CD4-positive, alpha-beta T cell (primary cell): ENCODE data around the gene TUT7. TPM values are rescaled to one million over a fixed set of nuclear protein-coding genes. Genes with fewer than 3 reads are reported as not detected.

Experiments
- ATAC-seq: fragments of 200-7000 bp; cut with Tn5 transposase; one replicate; pipeline ENCODE4 v1.10.0; 2022; ENCODE audit warnings: mild to moderate bottlenecking; ENCODE audit not compliant: poor library complexity
- CTCF ChIA-PET: fragments of 350-600 bp; sonication (Branson Sonifier 250); formaldehyde crosslinking; loops from one replicate; lab custom pipeline; 2021; ENCODE audit warnings: antibody characterized with exemption, inconsistent platforms; lab: Charles Lee
- POLR2A ChIA-PET: fragments of 350-600 bp; sonication (Branson Sonifier 250); formaldehyde crosslinking; loops from one replicate; lab custom pipeline; 2021; ENCODE audit warnings: antibody characterized with exemption, inconsistent platforms; lab: Charles Lee
- DNase-seq, 14 experiments: peaks; one replicate each; pipeline ENCODE4 v3.0.0-alpha.2; 2013 to 2020; ENCODE audit warnings: mixed read lengths in 2 of 14
- H3K27ac ChIP-seq, 2 donors: one replicate each; pipeline versions ENCODE4 v1.5.1 to v1.7.0; 2013; ENCODE audit warnings: low read length in 2 of 2, low read depth in 1 of 2, mild to moderate bottlenecking in 1 of 2
- H3K27me3 ChIP-seq, 2 experiments: 1 replicate in 1 of 2; 2 replicates in 1 of 2; pipeline versions ENCODE4 v1.6.1 to v1.7.0; 2013; ENCODE audit warnings: low read length in 2 of 2, control low read depth in 1 of 2, mild to moderate bottlenecking in 1 of 2, moderate library complexity in 1 of 2; ENCODE audit not compliant: insufficient read depth in 2 of 2, control insufficient read depth in 1 of 2
- H3K36me3 ChIP-seq: one replicate; pipeline ENCODE4 v1.6.1; 2013; ENCODE audit warnings: low read length, control low read depth; ENCODE audit not compliant: insufficient read depth
- H3K4me1 ChIP-seq: one replicate; pipeline ENCODE4 v1.6.1; 2013; ENCODE audit warnings: low read length, control low read depth; ENCODE audit not compliant: insufficient read depth
- H3K4me3 ChIP-seq: one replicate; pipeline ENCODE4 v1.5.1; 2013; ENCODE audit warnings: mild to moderate bottlenecking, low read length, moderate library complexity
- H3K9me3 ChIP-seq, 2 experiments: 1 replicate in 1 of 2; 2 replicates in 1 of 2; pipeline versions ENCODE4 v1.6.1 to v1.7.0; 2013; ENCODE audit warnings: low read length in 2 of 2, mild to moderate bottlenecking in 2 of 2, control low read depth in 1 of 2, moderate library complexity in 1 of 2; ENCODE audit not compliant: control insufficient read depth in 1 of 2, insufficient read depth in 1 of 2
- H3K27ac Mint-ChIP-seq: one replicate; pipeline ENCODE4 v1.8.0; 2020; ENCODE audit warnings: mixed read lengths
- H3K27me3 Mint-ChIP-seq: one replicate; pipeline ENCODE4 v1.8.0; 2021; ENCODE audit warnings: mixed read lengths
- H3K36me3 Mint-ChIP-seq: one replicate; pipeline ENCODE4 v1.8.0; 2021; ENCODE audit warnings: low read depth, mixed read lengths
- H3K4me1 Mint-ChIP-seq: one replicate; pipeline ENCODE4 v1.8.0; 2021; ENCODE audit warnings: low read depth, mixed read lengths
- H3K4me3 Mint-ChIP-seq: one replicate; pipeline ENCODE4 v1.8.0; 2020; ENCODE audit warnings: mild to moderate bottlenecking, mixed read lengths
- H3K9me3 Mint-ChIP-seq: one replicate; pipeline ENCODE4 v1.8.0; 2020; ENCODE audit warnings: mixed read lengths
- intact Hi-C, 2 experiments: fragments of 100-400 bp; cut with DNase I in 1 of 2; cut with micrococcal nuclease in 1 of 2; formaldehyde crosslinking; loops; one replicate each; pipeline versions ENCODE4 v1.15.1 to v1.9.0; 2023 to 2025; cut with DNase I, micrococcal nuclease
- total RNA-seq, 174 experiments: library from RNA in 2 of 174; stranded (reverse) in 2 of 174; gene quantifications; one replicate each; pipeline ENCODE4 v1.2.3 and lab custom pipeline; 2021 to 2026
- TF ChIP-seq, protein P1 (sequence below): fragments of 200-600 bp; IDR thresholded peaks from one replicate; pipeline ENCODE4 v1.8.0; 2022; ENCODE audit warnings: antibody characterized with exemption, mild to moderate bottlenecking

Gene TUT7
- total RNA-seq, 2 experiments from 2014 or later, result 51.9 to 53.8 TPM

DNA sequence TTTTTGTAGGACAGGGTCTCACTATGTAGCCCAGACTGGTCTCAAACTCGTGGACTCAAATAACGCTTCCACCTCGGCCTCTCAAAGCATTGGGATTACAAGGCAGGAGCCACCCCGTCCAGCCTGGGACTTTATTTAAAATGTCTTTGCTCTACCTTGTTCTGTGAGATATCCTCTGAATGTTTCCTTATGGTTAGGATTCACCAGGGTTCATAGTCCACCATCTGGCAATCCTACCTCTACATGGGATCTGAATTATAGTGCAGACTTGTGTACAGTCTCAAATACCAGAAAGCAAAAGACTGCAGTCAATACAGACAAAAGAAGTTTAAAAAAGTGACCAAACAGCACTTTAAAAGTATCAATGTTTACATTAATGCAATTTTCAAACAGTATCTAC is 82.0 kb downstream of the TUT7 start:
- ChIA-PET CTCF (no interaction called here), POLR2A (no interaction called here)
- Histone ChIP-seq H3K27me3 (no peaks in the 10 kb centered on the region), H3K9me3 (no peaks in the 10 kb centered on the region), H3K4me3 (no peak overlapping the region), H3K4me1 (peaks cover 5% of the 10 kb centered on the region), H3K27ac (no peak overlapping the region), H3K36me3 (peaks cover 30% of the 10 kb centered on the region)
- TF ChIP-seq, protein P1, sequence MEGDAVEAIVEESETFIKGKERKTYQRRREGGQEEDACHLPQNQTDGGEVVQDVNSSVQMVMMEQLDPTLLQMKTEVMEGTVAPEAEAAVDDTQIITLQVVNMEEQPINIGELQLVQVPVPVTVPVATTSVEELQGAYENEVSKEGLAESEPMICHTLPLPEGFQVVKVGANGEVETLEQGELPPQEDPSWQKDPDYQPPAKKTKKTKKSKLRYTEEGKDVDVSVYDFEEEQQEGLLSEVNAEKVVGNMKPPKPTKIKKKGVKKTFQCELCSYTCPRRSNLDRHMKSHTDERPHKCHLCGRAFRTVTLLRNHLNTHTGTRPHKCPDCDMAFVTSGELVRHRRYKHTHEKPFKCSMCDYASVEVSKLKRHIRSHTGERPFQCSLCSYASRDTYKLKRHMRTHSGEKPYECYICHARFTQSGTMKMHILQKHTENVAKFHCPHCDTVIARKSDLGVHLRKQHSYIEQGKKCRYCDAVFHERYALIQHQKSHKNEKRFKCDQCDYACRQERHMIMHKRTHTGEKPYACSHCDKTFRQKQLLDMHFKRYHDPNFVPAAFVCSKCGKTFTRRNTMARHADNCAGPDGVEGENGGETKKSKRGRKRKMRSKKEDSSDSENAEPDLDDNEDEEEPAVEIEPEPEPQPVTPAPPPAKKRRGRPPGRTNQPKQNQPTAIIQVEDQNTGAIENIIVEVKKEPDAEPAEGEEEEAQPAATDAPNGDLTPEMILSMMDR, result no peak
- Mint-ChIP-seq H3K4me3 (no peak overlapping the region), H3K27ac (no peak overlapping the region), H3K27me3 (no peaks in the 10 kb centered on the region), H3K36me3 (peaks cover 60% of the 10 kb centered on the region), H3K9me3 (no peaks in the 10 kb centered on the region), H3K4me1 (peaks cover 20% of the 10 kb centered on the region)
- intact Hi-C loops, result no loop called here
- ATAC-seq (no peak), DNase-seq (no peak)

DNA sequence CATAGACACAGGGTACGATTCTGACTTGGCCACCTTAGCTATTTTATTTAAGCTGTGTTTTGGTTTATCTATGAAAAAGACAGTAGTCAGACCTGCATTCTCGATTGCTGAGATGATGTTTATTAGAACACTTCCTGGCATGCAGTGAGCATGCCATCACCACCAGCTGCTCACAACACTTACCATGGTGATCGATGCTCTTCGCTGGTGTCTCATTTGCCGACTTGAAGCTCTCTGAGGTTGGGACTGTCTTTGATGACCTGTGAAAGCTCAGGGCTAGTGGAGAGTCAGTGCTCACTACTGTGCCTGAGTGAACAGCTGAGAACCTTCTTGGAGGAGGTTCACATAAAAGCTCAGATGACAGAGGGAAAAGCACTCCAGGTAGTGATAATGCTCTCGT is 90.3 kb downstream of the TUT7 start:
- POLR2A ChIA-PET, result no interaction called here
- ATAC-seq, result no peak
- H3K27me3 Mint-ChIP-seq, result no peaks in the 10 kb centered on the region
- no peak for DNase-seq
- TF ChIP-seq, protein P1, result no peak
- Histone ChIP-seq H3K27me3 (no peaks in the 10 kb centered on the region), H3K9me3 (no peaks in the 10 kb centered on the region), H3K27ac (no peak overlapping the region), H3K4me3 (no peak overlapping the region), H3K4me1 (no peaks in the 10 kb centered on the region), H3K36me3 (peaks cover 24% of the 10 kb centered on the region)
- peaks cover 79% of the 10 kb centered on the region for H3K36me3 Mint-ChIP-seq
- CTCF ChIA-PET, result no interaction called here
- H3K27ac Mint-ChIP-seq, result no peak overlapping the region
- intact Hi-C loops, result no loop called here
- no peaks in the 10 kb centered on the region for H3K4me1 Mint-ChIP-seq
- H3K4me3 Mint-ChIP-seq, result no peak overlapping the region
- no peaks in the 10 kb centered on the region for H3K9me3 Mint-ChIP-seq

DNA sequence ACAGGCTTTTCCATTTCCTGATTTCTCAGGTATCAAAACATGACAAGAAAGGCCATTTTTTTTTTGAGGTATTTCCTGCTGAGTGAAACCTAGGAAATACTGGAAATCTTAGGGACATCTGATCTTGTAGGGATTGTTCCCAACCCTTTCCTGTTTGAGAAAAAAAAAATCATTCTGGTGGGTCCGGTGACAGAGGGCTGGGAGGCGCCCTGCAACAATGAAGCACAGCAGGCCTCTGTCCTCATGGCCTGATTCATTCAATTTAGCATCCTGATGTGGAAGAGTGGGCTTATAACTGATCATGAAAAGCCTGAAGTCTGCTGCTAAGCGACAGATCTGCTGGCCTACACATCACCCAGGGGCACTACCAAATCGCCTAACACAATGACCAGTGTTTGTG is 91.7 kb downstream of the TUT7 start:
- no peak overlapping the region for H3K27ac Mint-ChIP-seq
- H3K9me3 ChIP-seq, result no peaks in the 10 kb centered on the region
- intact Hi-C loops, result no loop called here
- DNase-seq, result no peak
- TF ChIP-seq, protein P1, result no peak
- H3K36me3 Mint-ChIP-seq, result peaks cover 78% of the 10 kb centered on the region
- ATAC-seq, result no peak
- H3K9me3 Mint-ChIP-seq, result no peaks in the 10 kb centered on the region
- H3K4me1 ChIP-seq, result no peaks in the 10 kb centered on the region
- POLR2A ChIA-PET, result interaction anchor here (0.6 kb wide), 1 partner anchor 24 kb away, joined by 3 read pairs; no protein-coding TSS in a partner anchor
- no peaks in the 10 kb centered on the region for H3K4me1 Mint-ChIP-seq
- no peaks in the 10 kb centered on the region for H3K27me3 ChIP-seq
- CTCF ChIA-PET, result interaction anchor here (1.1 kb wide), 1 partner anchor 15 kb away, joined by 3 read pairs; no protein-coding TSS in a partner anchor
- H3K27me3 Mint-ChIP-seq, result no peaks in the 10 kb centered on the region
- no peak overlapping the region for H3K4me3 Mint-ChIP-seq
- H3K27ac ChIP-seq, result no peak overlapping the region
- peaks cover 24% of the 10 kb centered on the region for H3K36me3 ChIP-seq
- H3K4me3 ChIP-seq, result no peak overlapping the region
